ENCODE data around the gene ADCY5.
A peak's percentile ranks its signal among the peaks of the same experiment; 100 is the strongest.

The ADCY5 gene

GRCh38 chr3:123457841-123458240 lies 9.0 kb upstream of the ADCY5 start:
- DNase-seq: no peak

- no peak for DNase-seq
Observed at GRCh38 chr3:123453675-123454074, 4.8 kb upstream of the ADCY5 start.

GRCh38 chr3:123451186-123451585 lies 2.3 kb upstream of the ADCY5 start:
- no peak for DNase-seq

- DNase-seq: no peak
Observed at GRCh38 chr3:123449997-123450604, 1.2 kb upstream of the ADCY5 start.

GRCh38 chr3:123449102-123449996 lies 459 bp upstream of the ADCY5 start:
- DNase-seq: no peak

GRCh38 chr3:123447749-123448517 lies 957 bp downstream of the ADCY5 start:
- peak; percentile 58 for DNase-seq

- DNase-seq: no peak
Observed at GRCh38 chr3:123447416-123447748, 1.5 kb downstream of the ADCY5 start.

GRCh38 chr3:123446610-123447109 lies 2.2 kb downstream of the ADCY5 start:
- no peak for DNase-seq

- DNase-seq: no peak
Observed at GRCh38 chr3:123446210-123446609, 2.7 kb downstream of the ADCY5 start.

GRCh38 chr3:123445702-123446101 lies 3.2 kb downstream of the ADCY5 start:
- DNase-seq: no peak

GRCh38 chr3:123444744-123445143 lies 4.1 kb downstream of the ADCY5 start:
- DNase-seq: no peak

- no peak for DNase-seq
Observed at GRCh38 chr3:123444023-123444422, 4.9 kb downstream of the ADCY5 start.

GRCh38 chr3:123442908-123443307 lies 6.0 kb downstream of the ADCY5 start:
- DNase-seq: no peak

GRCh38 chr3:123442125-123442524 lies 6.8 kb downstream of the ADCY5 start:
- no peak for DNase-seq

- DNase-seq: no peak
Observed at GRCh38 chr3:123439806-123440580, 8.9 kb downstream of the ADCY5 start.

GRCh38 chr3:123432832-123433523 lies 15.9 kb downstream of the ADCY5 start:
- DNase-seq: no peak

- DNase-seq: no peak
Observed at GRCh38 chr3:123431658-123432324, 17.1 kb downstream of the ADCY5 start.

- DNase-seq: no peak
Observed at GRCh38 chr3:123431007-123431657, 17.8 kb downstream of the ADCY5 start.

- DNase-seq: no peak
Observed at GRCh38 chr3:123430266-123430665, 18.6 kb downstream of the ADCY5 start.

- no peak for DNase-seq
Observed at GRCh38 chr3:123429362-123430125, 19.3 kb downstream of the ADCY5 start.

Data from hematopoietic multipotent progenitor cell treated with erythropoietin and hydrocortisone succinate and interleukin-3 and kit ligand, for 6 days (in vitro differentiated cells).